ENCODE measurements around the gene DCANP1.

Gene DCANP1

DNA sequence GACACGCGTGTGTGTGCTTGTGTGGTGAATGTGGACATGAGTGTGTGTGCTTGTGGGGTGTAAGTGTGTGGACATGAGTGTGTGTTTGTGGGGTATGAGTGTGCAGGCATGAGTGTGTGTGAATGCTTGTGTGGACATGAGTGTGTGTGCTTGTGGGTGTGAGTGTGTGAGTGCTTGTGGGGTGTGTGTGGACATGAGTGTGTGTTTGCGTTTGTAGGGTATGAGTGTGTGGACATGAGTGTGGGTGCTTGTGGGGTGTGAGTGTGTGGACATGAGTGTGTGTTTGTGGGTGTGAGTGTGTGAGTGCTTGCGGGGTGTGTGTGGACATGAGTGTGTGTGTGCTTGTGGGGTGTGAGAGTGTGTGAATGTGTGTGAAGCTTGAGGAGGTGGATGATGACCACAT is 34.8 kb upstream of the DCANP1 start:
- TF ChIP-seq EZH2phosphoT487 (IDR thresholded peaks at IDR 0.05; ENCODE audit: low read depth) (no peak), CTCF (IDR thresholded peaks at IDR 0.05; ENCODE audit: low read depth, low read length) (no peak)
- H3K4me1 ChIP-seq (ENCODE audit: low read length) = no peaks in the 10 kb centered on the region
- no peaks in the 10 kb centered on the region for H3K9me3 ChIP-seq (ENCODE audit: insufficient read depth, low read length)
- H3K9ac ChIP-seq (ENCODE audit: low read length) = no peak overlapping the region
- H4K20me1 ChIP-seq (ENCODE audit: insufficient read depth, low read length) = no peaks in the 10 kb centered on the region
- H3K79me2 ChIP-seq (ENCODE audit: low read length) = no peaks in the 10 kb centered on the region
- H3K4me3 ChIP-seq (ENCODE audit: low read length) = no peak overlapping the region
- no peaks in the 10 kb centered on the region for H3K36me3 ChIP-seq (replicated peaks; ENCODE audit: low read depth, low read length)
- no peak overlapping the region for H2AFZ ChIP-seq (ENCODE audit: low read depth, low read length)
- H3K27ac ChIP-seq (ENCODE audit: low read length) = no peak overlapping the region
- H3K27me3 ChIP-seq (ENCODE audit: low read depth, low read length) = no peaks in the 10 kb centered on the region
- H3K4me2 ChIP-seq (ENCODE audit: low read length) = no peak overlapping the region

DNA sequence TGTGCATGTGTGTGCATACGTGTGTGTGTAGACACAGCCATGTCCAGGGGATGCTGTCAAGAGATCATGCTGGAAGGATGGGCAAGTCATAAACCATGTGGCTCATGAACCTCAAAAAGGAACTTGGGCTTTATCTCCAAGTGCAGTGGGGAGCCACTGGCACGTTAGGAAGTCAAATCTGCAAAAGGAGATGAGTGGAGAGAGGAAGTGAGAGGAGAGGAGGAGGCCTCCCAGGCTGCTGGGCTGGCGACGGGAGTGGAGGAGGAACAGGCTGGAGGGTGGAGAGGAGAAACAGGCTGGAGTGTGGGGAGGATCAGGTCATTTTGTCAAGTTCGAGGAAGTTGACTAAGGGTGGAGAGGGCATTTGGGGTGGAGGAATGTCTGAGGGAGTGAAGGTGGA is 34.2 kb upstream of the DCANP1 start:
- Histone ChIP-seq H3K27me3 (ENCODE audit: low read depth, low read length) (no peaks in the 10 kb centered on the region), H2AFZ (ENCODE audit: low read depth, low read length) (no peak overlapping the region), H3K9ac (ENCODE audit: low read length) (no peak overlapping the region), H3K79me2 (ENCODE audit: low read length) (no peaks in the 10 kb centered on the region), H3K9me3 (ENCODE audit: insufficient read depth, low read length) (no peaks in the 10 kb centered on the region), H3K27ac (ENCODE audit: low read length) (no peak overlapping the region), H3K4me3 (ENCODE audit: low read length) (no peak overlapping the region), H3K36me3 (replicated peaks; ENCODE audit: low read depth, low read length) (no peaks in the 10 kb centered on the region), H3K4me1 (ENCODE audit: low read length) (no peaks in the 10 kb centered on the region), H4K20me1 (ENCODE audit: insufficient read depth, low read length) (no peaks in the 10 kb centered on the region), H3K4me2 (ENCODE audit: low read length) (no peak overlapping the region)
- no peak for TF ChIP-seq CTCF (IDR thresholded peaks at IDR 0.05; ENCODE audit: low read depth, low read length)
- TF ChIP-seq EZH2phosphoT487 (IDR thresholded peaks at IDR 0.05; ENCODE audit: low read depth) = no peak

- TF ChIP-seq CTCF (IDR thresholded peaks at IDR 0.05; ENCODE audit: low read depth, low read length) (no peak), EZH2phosphoT487 (IDR thresholded peaks at IDR 0.05; ENCODE audit: low read depth) (no peak)
- no peak overlapping the region for H3K4me2 ChIP-seq (ENCODE audit: low read length)
- no peaks in the 10 kb centered on the region for H4K20me1 ChIP-seq (ENCODE audit: insufficient read depth, low read length)
- no peak overlapping the region for H2AFZ ChIP-seq (ENCODE audit: low read depth, low read length)
- H3K27me3 ChIP-seq (ENCODE audit: low read depth, low read length) = no peaks in the 10 kb centered on the region
- H3K4me1 ChIP-seq (ENCODE audit: low read length) = no peaks in the 10 kb centered on the region
- no peaks in the 10 kb centered on the region for H3K9me3 ChIP-seq (ENCODE audit: insufficient read depth, low read length)
- H3K79me2 ChIP-seq (ENCODE audit: low read length) = no peaks in the 10 kb centered on the region
- no peak overlapping the region for H3K4me3 ChIP-seq (ENCODE audit: low read length)
- no peak overlapping the region for H3K9ac ChIP-seq (ENCODE audit: low read length)
- no peak overlapping the region for H3K27ac ChIP-seq (ENCODE audit: low read length)
- no peaks in the 10 kb centered on the region for H3K36me3 ChIP-seq (replicated peaks; ENCODE audit: low read depth, low read length)
These were observed 33.4 kb upstream of the DCANP1 start for GRCh38 chr5:135480511-135480910.

DNA sequence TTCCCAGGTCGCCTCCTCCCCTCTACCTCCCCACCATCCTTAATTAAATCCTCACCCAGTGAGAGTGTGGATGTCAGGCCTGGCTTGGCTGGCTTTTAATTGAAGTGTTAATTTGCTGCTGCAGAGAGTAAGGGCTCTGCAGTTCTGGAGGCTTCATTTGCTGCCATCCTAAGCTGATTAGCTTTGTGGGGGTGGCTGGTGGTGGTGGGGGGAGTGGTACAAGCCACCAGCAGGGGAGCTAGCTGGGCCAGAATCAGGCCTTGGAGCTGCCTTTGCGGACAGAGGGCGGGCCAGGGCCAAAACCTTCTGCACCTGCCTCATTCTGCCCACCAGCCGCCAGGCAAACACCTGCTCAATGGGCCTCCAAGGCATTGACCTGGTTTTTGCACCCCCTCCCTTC is 31.8 kb upstream of the DCANP1 start:
- no peaks in the 10 kb centered on the region for H3K9me3 ChIP-seq (ENCODE audit: insufficient read depth, low read length)
- no peak overlapping the region for H3K4me2 ChIP-seq (ENCODE audit: low read length)
- H2AFZ ChIP-seq (ENCODE audit: low read depth, low read length) = no peak overlapping the region
- TF ChIP-seq CTCF (IDR thresholded peaks at IDR 0.05; ENCODE audit: low read depth, low read length) (no peak), EZH2phosphoT487 (IDR thresholded peaks at IDR 0.05; ENCODE audit: low read depth) (no peak)
- no peaks in the 10 kb centered on the region for H3K27me3 ChIP-seq (ENCODE audit: low read depth, low read length)
- H3K9ac ChIP-seq (ENCODE audit: low read length) = no peak overlapping the region
- no peak overlapping the region for H3K4me3 ChIP-seq (ENCODE audit: low read length)
- no peaks in the 10 kb centered on the region for H3K4me1 ChIP-seq (ENCODE audit: low read length)
- no peaks in the 10 kb centered on the region for H3K36me3 ChIP-seq (replicated peaks; ENCODE audit: low read depth, low read length)
- H3K27ac ChIP-seq (ENCODE audit: low read length) = no peak overlapping the region
- no peaks in the 10 kb centered on the region for H4K20me1 ChIP-seq (ENCODE audit: insufficient read depth, low read length)
- H3K79me2 ChIP-seq (ENCODE audit: low read length) = no peaks in the 10 kb centered on the region
